GM23338 (cell line): Measurements from ENCODE around the gene HSPBP1. TPM values are rescaled to one million over a fixed set of nuclear protein-coding genes. Genes with fewer than 3 reads are reported as not detected.

Experiments
- ATAC-seq: fragments of 200-7000 bp; cut with Tn5 transposase; 3 replicates; pipeline ENCODE4 v1.9.1; 2020
- DNase-seq: peaks from one replicate; pipeline ENCODE4 v3.0.0-alpha.2; 2015; ENCODE audit warnings: low spot score
- H2AFZ ChIP-seq: fragments of 200-600 bp; sonication (generic); 2 replicates; pipeline ENCODE4 v1.8.0; 2016; ENCODE audit warnings: antibody characterized with exemption, mild to moderate bottlenecking, moderate library complexity
- H3F3A ChIP-seq: fragments of 200-600 bp; sonication (generic); replicated peaks from 2 replicates; pipeline ENCODE4 v1.8.0; 2017; ENCODE audit warnings: antibody characterized with exemption, mixed run types, low read depth
- H3K27ac ChIP-seq: fragments of 200-600 bp; sonication (generic); 2 replicates; pipeline ENCODE4 v1.6.1; 2016; ENCODE audit warnings: low read depth
- H3K27me3 ChIP-seq: fragments of 200-600 bp; sonication (generic); 2 replicates; pipeline ENCODE4 v1.8.0; 2016; ENCODE audit warnings: mild to moderate bottlenecking, mixed run types, moderate library complexity; ENCODE audit not compliant: insufficient read depth
- H3K36me3 ChIP-seq: fragments of 200-600 bp; sonication (generic); 2 replicates; pipeline ENCODE4 v1.8.0; 2016; ENCODE audit warnings: mild to moderate bottlenecking; ENCODE audit not compliant: insufficient read depth
- H3K4me1 ChIP-seq: fragments of 200-600 bp; sonication (generic); 2 replicates; pipeline ENCODE4 v1.8.0; 2016; ENCODE audit warnings: mild to moderate bottlenecking, moderate library complexity; ENCODE audit not compliant: insufficient read depth
- H3K4me2 ChIP-seq: fragments of 200-600 bp; sonication (generic); 2 replicates; pipeline ENCODE4 v1.7.1; 2017; ENCODE audit warnings: mixed run types
- H3K4me3 ChIP-seq: fragments of 200-600 bp; sonication (generic); 2 replicates; pipeline ENCODE4 v1.6.1; 2016; ENCODE audit warnings: mixed run types
- H3K79me2 ChIP-seq: fragments of 200-600 bp; sonication (generic); replicated peaks from 2 replicates; pipeline ENCODE4 v1.8.0; 2017; ENCODE audit warnings: mild to moderate bottlenecking; ENCODE audit not compliant: insufficient read depth
- H3K9me2 ChIP-seq: fragments of 200-600 bp; sonication (generic); 2 replicates; pipeline ENCODE4 v1.8.0; 2017; ENCODE audit not compliant: insufficient read depth
- H4K20me1 ChIP-seq: fragments of 200-600 bp; sonication (generic); replicated peaks from 2 replicates; pipeline ENCODE4 v1.8.0; 2017; ENCODE audit warnings: mild to moderate bottlenecking; ENCODE audit not compliant: insufficient read depth
- H3K27ac Mint-ChIP-seq: 2 replicates; pipeline ENCODE4 v1.8.0; 2020; ENCODE audit warnings: inconsistent platforms, mild to moderate bottlenecking, moderate library complexity, mixed read lengths
- H3K27me3 Mint-ChIP-seq: 3 replicates; pipeline ENCODE4 v1.8.0; 2022; ENCODE audit warnings: low read depth, mild to moderate bottlenecking, moderate library complexity, mixed read lengths, inconsistent platforms; ENCODE audit not compliant: insufficient read depth, poor library complexity
- H3K36me3 Mint-ChIP-seq: 3 replicates; pipeline ENCODE4 v1.8.0; 2021; ENCODE audit warnings: low read depth, mild to moderate bottlenecking, inconsistent platforms, moderate library complexity, mixed read lengths
- H3K4me1 Mint-ChIP-seq: 3 replicates; pipeline ENCODE4 v1.8.0; 2020; ENCODE audit warnings: mild to moderate bottlenecking, inconsistent platforms, mixed read lengths
- H3K4me3 Mint-ChIP-seq: 3 replicates; pipeline ENCODE4 v1.8.0; 2021; ENCODE audit warnings: moderate library complexity, mild to moderate bottlenecking, inconsistent platforms, mixed read lengths
- H3K9me3 Mint-ChIP-seq: 3 replicates; pipeline ENCODE4 v1.8.0; 2020; ENCODE audit warnings: moderate library complexity, mild to moderate bottlenecking, inconsistent platforms, mixed read lengths
- CREB1 ChIP-seq: fragments of 250-450 bp; sonication (Bioruptor Pico); IDR thresholded peaks from 2 replicates; pipeline ENCODE4 v1.5.0; 2020; ENCODE audit warnings: low read depth, mild to moderate bottlenecking, moderate library complexity
- EZH2 ChIP-seq: fragments of 200-600 bp; sonication (generic); IDR thresholded peaks from one replicate; pipeline ENCODE4 v1.8.0; 2017; ENCODE audit warnings: antibody characterized with exemption, mild to moderate bottlenecking, low read depth; ENCODE audit not compliant: unreplicated experiment
- EZH2phosphoT487 ChIP-seq: fragments of 200-600 bp; sonication (generic); IDR thresholded peaks from one replicate; pipeline ENCODE4 v1.8.1; 2018; ENCODE audit warnings: antibody characterized with exemption; ENCODE audit not compliant: unreplicated experiment
- JUNB ChIP-seq: IDR thresholded peaks from one replicate; pipeline ENCODE4 v1.6.1; 2016; ENCODE audit warnings: antibody characterized with exemption; ENCODE audit not compliant: unreplicated experiment
- NANOG ChIP-seq: IDR thresholded peaks from 2 replicates; pipeline ENCODE4 v1.6.1; 2016; ENCODE audit warnings: antibody characterized with exemption, borderline replicate concordance
- POLR2AphosphoS5 ChIP-seq: IDR thresholded peaks from 2 replicates; pipeline ENCODE4 v1.6.1; 2016; ENCODE audit warnings: antibody characterized with exemption, low read depth
- STAT1 ChIP-seq: IDR thresholded peaks from one replicate; pipeline ENCODE4 v1.6.1; 2016; ENCODE audit warnings: antibody characterized with exemption; ENCODE audit not compliant: unreplicated experiment
- ZNF114 ChIP-seq: fragments of 250-450 bp; sonication (Bioruptor Pico); IDR thresholded peaks from 2 replicates; pipeline ENCODE4 v1.5.0; 2020; ENCODE audit warnings: mild to moderate bottlenecking, moderate library complexity
- ZNF331 ChIP-seq: fragments of 250-450 bp; sonication (Bioruptor Pico); IDR thresholded peaks from 2 replicates; pipeline ENCODE4 v1.5.0; 2020; ENCODE audit warnings: low read depth, mild to moderate bottlenecking, moderate library complexity
- polyA plus RNA-seq: library from polyadenylated mRNA; unstranded; fragments of >200 nt; fragmentation: Nextera tagmentation; extraction: Ambion mirVana; gene quantifications from 2 replicates; pipeline ENCODE4 v1.2.1, GENCODE V29; 2016
- total RNA-seq: library from RNA; depleted of rRNA; stranded (reverse); fragments of >200 nt; shearing (Covaris generic); gene quantifications from 2 replicates; pipeline ENCODE4 v1.2.3, GENCODE V29; 2014
- TF ChIP-seq, protein P1 (sequence below), 2 experiments: fragments of 200-600 bp in 1 of 2; sonication (generic) in 1 of 2; conservative IDR thresholded peaks; 2 replicates each; pipeline versions ENCODE4 v1.5.1 to v1.6.1; 2016 to 2017; ENCODE audit warnings: antibody characterized with exemption in 2 of 2, low read depth in 2 of 2, mild to moderate bottlenecking in 2 of 2, moderate library complexity in 1 of 2
- TF ChIP-seq, protein P2 (sequence below): IDR thresholded peaks from one replicate; pipeline ENCODE4 v1.6.1; 2018; ENCODE audit warnings: antibody characterized with exemption; ENCODE audit not compliant: unreplicated experiment
- TF ChIP-seq, protein P3 (sequence below): IDR thresholded peaks from 2 replicates; pipeline ENCODE4 v1.6.1; 2016; ENCODE audit warnings: antibody characterized with exemption
- TF ChIP-seq, protein P4 (sequence below): fragments of 250-450 bp; sonication (Bioruptor Pico); IDR thresholded peaks from 2 replicates; pipeline ENCODE4 v1.5.0; 2020; ENCODE audit warnings: mild to moderate bottlenecking, moderate library complexity

HSPBP1 gene
- total and polyA plus RNA-seq, 2 experiments from 2014 or later: 83.6 to 91.1 TPM

DNA sequence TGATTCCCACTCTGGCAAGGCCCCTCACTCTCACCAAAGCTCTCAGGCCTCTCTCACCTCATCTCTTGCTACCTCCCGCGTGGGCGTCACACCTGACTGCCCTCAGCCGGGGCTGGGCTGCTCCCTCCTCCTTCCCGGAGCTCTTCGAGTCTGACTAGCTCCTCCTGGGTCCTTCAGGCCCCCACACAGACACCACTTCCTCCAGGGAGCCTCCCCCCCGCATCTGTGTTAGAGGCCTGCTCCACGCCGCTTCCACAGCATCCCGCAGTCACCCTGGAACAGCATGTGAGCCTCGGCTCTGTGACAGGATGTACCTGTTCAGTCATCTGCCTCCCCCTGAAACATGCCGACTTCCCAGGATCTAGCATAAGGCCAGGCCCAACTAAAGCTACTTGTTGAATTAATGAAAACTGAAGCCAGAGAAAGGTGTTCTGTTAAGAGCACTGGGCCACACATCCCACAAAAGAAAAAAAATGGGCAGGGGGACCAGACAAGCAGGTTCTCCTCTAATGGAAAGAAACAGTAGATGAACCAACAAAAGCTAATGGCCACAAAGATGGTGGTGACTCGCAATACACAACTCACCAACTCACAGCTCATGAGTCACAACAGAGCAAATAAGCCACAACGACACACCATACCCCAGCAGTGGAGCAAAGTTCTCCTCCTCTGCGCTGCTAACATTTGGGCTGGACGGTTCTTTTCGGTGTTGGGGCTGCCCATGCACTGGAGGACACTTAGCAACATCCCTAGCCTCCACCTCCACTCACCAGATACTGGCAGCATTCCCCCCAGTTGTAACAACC, 24.1 kb downstream of the HSPBP1 start:
- no peak overlapping the region for H3K27ac ChIP-seq
- H2AFZ ChIP-seq: no peak overlapping the region
- H4K20me1 ChIP-seq: peaks cover 51% of the 10 kb centered on the region
- H3K27me3 ChIP-seq: no peaks in the 10 kb centered on the region
- H3K79me2 ChIP-seq: peaks cover 74% of the 10 kb centered on the region
- peaks cover 30% of the 10 kb centered on the region for H3K4me1 ChIP-seq
- no peak for TF ChIP-seq ZNF114
- TF ChIP-seq, protein P1, sequence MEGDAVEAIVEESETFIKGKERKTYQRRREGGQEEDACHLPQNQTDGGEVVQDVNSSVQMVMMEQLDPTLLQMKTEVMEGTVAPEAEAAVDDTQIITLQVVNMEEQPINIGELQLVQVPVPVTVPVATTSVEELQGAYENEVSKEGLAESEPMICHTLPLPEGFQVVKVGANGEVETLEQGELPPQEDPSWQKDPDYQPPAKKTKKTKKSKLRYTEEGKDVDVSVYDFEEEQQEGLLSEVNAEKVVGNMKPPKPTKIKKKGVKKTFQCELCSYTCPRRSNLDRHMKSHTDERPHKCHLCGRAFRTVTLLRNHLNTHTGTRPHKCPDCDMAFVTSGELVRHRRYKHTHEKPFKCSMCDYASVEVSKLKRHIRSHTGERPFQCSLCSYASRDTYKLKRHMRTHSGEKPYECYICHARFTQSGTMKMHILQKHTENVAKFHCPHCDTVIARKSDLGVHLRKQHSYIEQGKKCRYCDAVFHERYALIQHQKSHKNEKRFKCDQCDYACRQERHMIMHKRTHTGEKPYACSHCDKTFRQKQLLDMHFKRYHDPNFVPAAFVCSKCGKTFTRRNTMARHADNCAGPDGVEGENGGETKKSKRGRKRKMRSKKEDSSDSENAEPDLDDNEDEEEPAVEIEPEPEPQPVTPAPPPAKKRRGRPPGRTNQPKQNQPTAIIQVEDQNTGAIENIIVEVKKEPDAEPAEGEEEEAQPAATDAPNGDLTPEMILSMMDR (conservative IDR thresholded peaks at IDR 0.05; ENCODE audit: low read depth in 2 of 2): no peak
- TF ChIP-seq STAT1: no peak
- TF ChIP-seq, protein P2, sequence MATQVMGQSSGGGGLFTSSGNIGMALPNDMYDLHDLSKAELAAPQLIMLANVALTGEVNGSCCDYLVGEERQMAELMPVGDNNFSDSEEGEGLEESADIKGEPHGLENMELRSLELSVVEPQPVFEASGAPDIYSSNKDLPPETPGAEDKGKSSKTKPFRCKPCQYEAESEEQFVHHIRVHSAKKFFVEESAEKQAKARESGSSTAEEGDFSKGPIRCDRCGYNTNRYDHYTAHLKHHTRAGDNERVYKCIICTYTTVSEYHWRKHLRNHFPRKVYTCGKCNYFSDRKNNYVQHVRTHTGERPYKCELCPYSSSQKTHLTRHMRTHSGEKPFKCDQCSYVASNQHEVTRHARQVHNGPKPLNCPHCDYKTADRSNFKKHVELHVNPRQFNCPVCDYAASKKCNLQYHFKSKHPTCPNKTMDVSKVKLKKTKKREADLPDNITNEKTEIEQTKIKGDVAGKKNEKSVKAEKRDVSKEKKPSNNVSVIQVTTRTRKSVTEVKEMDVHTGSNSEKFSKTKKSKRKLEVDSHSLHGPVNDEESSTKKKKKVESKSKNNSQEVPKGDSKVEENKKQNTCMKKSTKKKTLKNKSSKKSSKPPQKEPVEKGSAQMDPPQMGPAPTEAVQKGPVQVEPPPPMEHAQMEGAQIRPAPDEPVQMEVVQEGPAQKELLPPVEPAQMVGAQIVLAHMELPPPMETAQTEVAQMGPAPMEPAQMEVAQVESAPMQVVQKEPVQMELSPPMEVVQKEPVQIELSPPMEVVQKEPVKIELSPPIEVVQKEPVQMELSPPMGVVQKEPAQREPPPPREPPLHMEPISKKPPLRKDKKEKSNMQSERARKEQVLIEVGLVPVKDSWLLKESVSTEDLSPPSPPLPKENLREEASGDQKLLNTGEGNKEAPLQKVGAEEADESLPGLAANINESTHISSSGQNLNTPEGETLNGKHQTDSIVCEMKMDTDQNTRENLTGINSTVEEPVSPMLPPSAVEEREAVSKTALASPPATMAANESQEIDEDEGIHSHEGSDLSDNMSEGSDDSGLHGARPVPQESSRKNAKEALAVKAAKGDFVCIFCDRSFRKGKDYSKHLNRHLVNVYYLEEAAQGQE: no peak
- no peak for TF ChIP-seq EZH2phosphoT487
- TF ChIP-seq, protein P3, sequence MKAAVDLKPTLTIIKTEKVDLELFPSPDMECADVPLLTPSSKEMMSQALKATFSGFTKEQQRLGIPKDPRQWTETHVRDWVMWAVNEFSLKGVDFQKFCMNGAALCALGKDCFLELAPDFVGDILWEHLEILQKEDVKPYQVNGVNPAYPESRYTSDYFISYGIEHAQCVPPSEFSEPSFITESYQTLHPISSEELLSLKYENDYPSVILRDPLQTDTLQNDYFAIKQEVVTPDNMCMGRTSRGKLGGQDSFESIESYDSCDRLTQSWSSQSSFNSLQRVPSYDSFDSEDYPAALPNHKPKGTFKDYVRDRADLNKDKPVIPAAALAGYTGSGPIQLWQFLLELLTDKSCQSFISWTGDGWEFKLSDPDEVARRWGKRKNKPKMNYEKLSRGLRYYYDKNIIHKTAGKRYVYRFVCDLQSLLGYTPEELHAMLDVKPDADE: no peak
- no peak for TF ChIP-seq CREB1 (CRISPR knock-in tag)
- TF ChIP-seq JUNB: no peak
- no peak for TF ChIP-seq ZNF331 (CRISPR knock-in tag)
- no peak for TF ChIP-seq EZH2
- TF ChIP-seq NANOG: no peak
- TF ChIP-seq POLR2AphosphoS5: no peak
- TF ChIP-seq, protein P4, sequence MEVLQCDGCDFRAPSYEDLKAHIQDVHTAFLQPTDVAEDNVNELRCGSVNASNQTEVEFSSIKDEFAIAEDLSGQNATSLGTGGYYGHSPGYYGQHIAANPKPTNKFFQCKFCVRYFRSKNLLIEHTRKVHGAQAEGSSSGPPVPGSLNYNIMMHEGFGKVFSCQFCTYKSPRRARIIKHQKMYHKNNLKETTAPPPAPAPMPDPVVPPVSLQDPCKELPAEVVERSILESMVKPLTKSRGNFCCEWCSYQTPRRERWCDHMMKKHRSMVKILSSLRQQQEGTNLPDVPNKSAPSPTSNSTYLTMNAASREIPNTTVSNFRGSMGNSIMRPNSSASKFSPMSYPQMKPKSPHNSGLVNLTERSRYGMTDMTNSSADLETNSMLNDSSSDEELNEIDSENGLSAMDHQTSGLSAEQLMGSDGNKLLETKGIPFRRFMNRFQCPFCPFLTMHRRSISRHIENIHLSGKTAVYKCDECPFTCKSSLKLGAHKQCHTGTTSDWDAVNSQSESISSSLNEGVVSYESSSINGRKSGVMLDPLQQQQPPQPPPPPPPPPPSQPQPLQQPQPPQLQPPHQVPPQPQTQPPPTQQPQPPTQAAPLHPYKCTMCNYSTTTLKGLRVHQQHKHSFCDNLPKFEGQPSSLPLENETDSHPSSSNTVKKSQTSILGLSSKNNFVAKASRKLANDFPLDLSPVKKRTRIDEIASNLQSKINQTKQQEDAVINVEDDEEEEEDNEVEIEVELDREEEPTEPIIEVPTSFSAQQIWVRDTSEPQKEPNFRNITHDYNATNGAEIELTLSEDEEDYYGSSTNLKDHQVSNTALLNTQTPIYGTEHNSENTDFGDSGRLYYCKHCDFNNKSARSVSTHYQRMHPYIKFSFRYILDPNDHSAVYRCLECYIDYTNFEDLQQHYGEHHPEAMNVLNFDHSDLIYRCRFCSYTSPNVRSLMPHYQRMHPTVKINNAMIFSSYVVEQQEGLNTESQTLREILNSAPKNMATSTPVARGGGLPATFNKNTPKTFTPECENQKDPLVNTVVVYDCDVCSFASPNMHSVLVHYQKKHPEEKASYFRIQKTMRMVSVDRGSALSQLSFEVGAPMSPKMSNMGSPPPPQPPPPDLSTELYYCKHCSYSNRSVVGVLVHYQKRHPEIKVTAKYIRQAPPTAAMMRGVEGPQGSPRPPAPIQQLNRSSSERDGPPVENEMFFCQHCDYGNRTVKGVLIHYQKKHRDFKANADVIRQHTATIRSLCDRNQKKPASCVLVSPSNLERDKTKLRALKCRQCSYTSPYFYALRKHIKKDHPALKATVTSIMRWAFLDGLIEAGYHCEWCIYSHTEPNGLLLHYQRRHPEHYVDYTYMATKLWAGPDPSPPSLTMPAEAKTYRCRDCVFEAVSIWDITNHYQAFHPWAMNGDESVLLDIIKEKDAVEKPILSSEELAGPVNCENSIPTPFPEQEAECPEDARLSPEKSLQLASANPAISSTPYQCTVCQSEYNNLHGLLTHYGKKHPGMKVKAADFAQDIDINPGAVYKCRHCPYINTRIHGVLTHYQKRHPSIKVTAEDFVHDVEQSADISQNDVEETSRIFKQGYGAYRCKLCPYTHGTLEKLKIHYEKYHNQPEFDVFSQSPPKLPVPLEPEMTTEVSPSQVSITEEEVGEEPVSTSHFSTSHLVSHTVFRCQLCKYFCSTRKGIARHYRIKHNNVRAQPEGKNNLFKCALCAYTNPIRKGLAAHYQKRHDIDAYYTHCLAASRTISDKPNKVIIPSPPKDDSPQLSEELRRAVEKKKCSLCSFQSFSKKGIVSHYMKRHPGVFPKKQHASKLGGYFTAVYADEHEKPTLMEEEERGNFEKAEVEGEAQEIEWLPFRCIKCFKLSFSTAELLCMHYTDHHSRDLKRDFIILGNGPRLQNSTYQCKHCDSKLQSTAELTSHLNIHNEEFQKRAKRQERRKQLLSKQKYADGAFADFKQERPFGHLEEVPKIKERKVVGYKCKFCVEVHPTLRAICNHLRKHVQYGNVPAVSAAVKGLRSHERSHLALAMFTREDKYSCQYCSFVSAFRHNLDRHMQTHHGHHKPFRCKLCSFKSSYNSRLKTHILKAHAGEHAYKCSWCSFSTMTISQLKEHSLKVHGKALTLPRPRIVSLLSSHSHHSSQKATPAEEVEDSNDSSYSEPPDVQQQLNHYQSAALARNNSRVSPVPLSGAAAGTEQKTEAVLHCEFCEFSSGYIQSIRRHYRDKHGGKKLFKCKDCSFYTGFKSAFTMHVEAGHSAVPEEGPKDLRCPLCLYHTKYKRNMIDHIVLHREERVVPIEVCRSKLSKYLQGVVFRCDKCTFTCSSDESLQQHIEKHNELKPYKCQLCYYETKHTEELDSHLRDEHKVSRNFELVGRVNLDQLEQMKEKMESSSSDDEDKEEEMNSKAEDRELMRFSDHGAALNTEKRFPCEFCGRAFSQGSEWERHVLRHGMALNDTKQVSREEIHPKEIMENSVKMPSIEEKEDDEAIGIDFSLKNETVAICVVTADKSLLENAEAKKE (CRISPR knock-in tag): no peak
- H3F3A ChIP-seq: peaks cover 17% of the 10 kb centered on the region
- no peaks in the 10 kb centered on the region for H3K36me3 ChIP-seq
- H3K4me2 ChIP-seq: 0 out of 2 replicates have a peak overlapping the region, but pooled peaks have one; percentile 38
- Mint-ChIP-seq H3K4me1 (peaks cover 56% of the 10 kb centered on the region), H3K4me3 (peak overlapping the region; percentile 98), H3K27me3 (peaks cover 20% of the 10 kb centered on the region), H3K9me3 (no peaks in the 10 kb centered on the region), H3K27ac (peak overlapping the region; percentile 79; the same call in 1 of the 2 replicates), H3K36me3 (no peaks in the 10 kb centered on the region; the same call in 2 of the 3 replicates)
- ATAC-seq: no peak
- H3K4me3 ChIP-seq: 0 out of 2 replicates have a peak overlapping the region, but pooled peaks have one; percentile 26
- no peaks in the 10 kb centered on the region for H3K9me2 ChIP-seq
- DNase-seq: no peak
